DND-41 (cell line): ENCODE measurements around the gene PRDX5.

ENCODE experiments used
- CTCF ChIP-seq: IDR thresholded peaks from 2 replicates; pipeline ENCODE4 v1.5.1; 2012; ENCODE audit warnings: borderline replicate concordance, low read length, moderate library complexity, mild to moderate bottlenecking; ENCODE audit not compliant: poor library complexity, severe bottlenecking; ENCODE audit errors: extremely low read depth
- EZH2 ChIP-seq: IDR thresholded peaks from 3 replicates; pipeline ENCODE4 v1.6.1; 2012; ENCODE audit warnings: borderline replicate concordance, low read depth, mild to moderate bottlenecking, moderate library complexity, low read length, inconsistent platforms; ENCODE audit not compliant: severe bottlenecking

- no peak for TF ChIP-seq CTCF
- TF ChIP-seq EZH2: no peak
These were observed 34.8 kb upstream of the PRDX5 start for GRCh38 chr11:64283092-64283491.
